HCT116 (cell line): ENCODE results near the gene LYVE1. TPM values are rescaled to one million over a fixed set of nuclear protein-coding genes. Genes with fewer than 3 reads are reported as not detected.
"Not testable (repeated sequence)": the region's sequence is repeated elsewhere in the genome, so short reads cannot be mapped to it uniquely, and the experiment has no call there.

Experiments used
- ATAC-seq: fragments of 200-7000 bp; cut with Tn5 transposase; 2 replicates; pipeline ENCODE4 v1.9.1; 2020; ENCODE audit warnings: mild to moderate bottlenecking, moderate library complexity
- BruUV-seq: library from RNA; stranded (reverse); fragments of 400-500 nt; replicated peaks from 2 replicates; lab custom pipeline; 2021; lab: Mats Ljungman, UMichigan
- CTCF ChIA-PET: fragments of 300-600 bp; sonication (Branson Sonifier 250); formaldehyde crosslinking; loops from one replicate; lab custom pipeline; 2021; ENCODE audit warnings: antibody characterized with exemption; lab: Charles Lee
- POLR2A ChIA-PET: fragments of 300-600, 350-600 bp; sonication (Branson Sonifier 250); formaldehyde crosslinking; loops from one replicate; lab custom pipeline; 2021; ENCODE audit warnings: antibody characterized with exemption; lab: Charles Lee
- RAD21 ChIA-PET, 2 experiments: fragments of 300-600 bp; sonication (Branson Sonifier 250); formaldehyde crosslinking; loops; one replicate each; lab custom pipeline; 2023; ENCODE audit warnings: low total read pairs in 2 of 2; ENCODE audit not compliant: uncharacterized antibody in 2 of 2, unreplicated experiment in 2 of 2, low non-redundant PET in 1 of 2; lab: Charles Lee
- DNase-seq: peaks from one replicate; pipeline ENCODE4 v3.0.0-alpha.2; 2010; ENCODE audit warnings: low read depth, low spot score
- H2AFZ ChIP-seq: fragments of 200-600 bp; shearing (Covaris generic), sonication (generic); 2 replicates; pipeline ENCODE4 v1.6.1; 2017; ENCODE audit warnings: low read depth, mixed run types, mixed read lengths, antibody characterized with exemption, low read length; ENCODE audit not compliant: poor library complexity, severe bottlenecking
- H3K27ac ChIP-seq: 2 replicates; pipeline ENCODE4 v1.5.1; 2012; ENCODE audit warnings: low read depth, low read length
- H3K27me3 ChIP-seq: fragments of 200-600 bp; sonication (generic); 2 replicates; pipeline ENCODE4 v1.6.1; 2016; ENCODE audit warnings: mixed run types, low read length, mixed read lengths; ENCODE audit not compliant: insufficient read depth
- H3K36me3 ChIP-seq, 2 experiments: fragments of 200-500 bp in 1 of 2; fragments of 200-600 bp in 1 of 2; sonication (Bioruptor generic) in 1 of 2; sonication (generic) in 1 of 2; 2 replicates each; pipeline versions ENCODE4 v1.5.1 to v1.6.1; 2014 to 2016; ENCODE audit warnings: low read length in 2 of 2, inconsistent platforms in 1 of 2, mixed read lengths in 1 of 2, mixed run types in 1 of 2; ENCODE audit not compliant: insufficient read depth in 2 of 2, control insufficient read depth in 1 of 2
- H3K4me1 ChIP-seq, 2 experiments: fragments of 200-600 bp in 1 of 2; sonication (generic) in 1 of 2; 2 replicates each; pipeline versions ENCODE4 v1.5.1 to v1.6.1; 2012 to 2017; ENCODE audit warnings: low read length in 2 of 2, inconsistent platforms in 1 of 2, mild to moderate bottlenecking in 1 of 2, mixed read lengths in 1 of 2, mixed run types in 1 of 2, moderate library complexity in 1 of 2; ENCODE audit not compliant: insufficient read depth in 2 of 2, control insufficient read depth in 1 of 2
- H3K4me2 ChIP-seq: fragments of 200-600 bp; sonication (generic); 2 replicates; pipeline ENCODE4 v1.6.1; 2017; ENCODE audit warnings: mixed run types, low read length, mixed read lengths
- H3K4me3 ChIP-seq, 2 experiments: fragments of 200-600 bp in 1 of 2; sonication (generic) in 1 of 2; replicated peaks in 1 of 2; 2 replicates each; pipeline ENCODE4 v1.5.1; 2011 to 2016; ENCODE audit warnings: low read length in 2 of 2, control low read depth in 1 of 2, low read depth in 1 of 2, mild to moderate bottlenecking in 1 of 2, mixed read lengths in 1 of 2, mixed run types in 1 of 2
- H3K79me2 ChIP-seq: fragments of 200-600 bp; sonication (generic); 2 replicates; pipeline ENCODE4 v1.6.1; 2017; ENCODE audit warnings: mild to moderate bottlenecking, mixed run types, low read length, moderate library complexity, mixed read lengths; ENCODE audit not compliant: insufficient read depth
- H3K9ac ChIP-seq: fragments of 200-600 bp; sonication (generic); 2 replicates; pipeline ENCODE4 v1.6.1; 2016; ENCODE audit warnings: low read length, mixed read lengths
- H3K9me2 ChIP-seq: fragments of 200-600 bp; sonication (generic), shearing (Covaris generic); 2 replicates; pipeline ENCODE4 v1.6.1; 2017; ENCODE audit warnings: mixed run types, mild to moderate bottlenecking, moderate library complexity; ENCODE audit not compliant: insufficient read depth
- H3K9me3 ChIP-seq, 2 experiments: fragments of 200-500 bp in 1 of 2; fragments of 200-600 bp in 1 of 2; sonication (Bioruptor generic) in 1 of 2; sonication (generic) in 1 of 2; 2 replicates each; pipeline ENCODE4 v1.6.1; 2014 to 2017; ENCODE audit warnings: low read length in 2 of 2, mixed read lengths in 2 of 2, inconsistent platforms in 1 of 2, low read depth in 1 of 2, mild to moderate bottlenecking in 1 of 2, mixed run types in 1 of 2, moderate library complexity in 1 of 2; ENCODE audit not compliant: control insufficient read depth in 1 of 2, insufficient read depth in 1 of 2
- H4K20me1 ChIP-seq: fragments of 200-600 bp; sonication (generic), shearing (Covaris generic); 2 replicates; pipeline ENCODE4 v1.6.1; 2017; ENCODE audit warnings: mixed run types, mild to moderate bottlenecking, moderate library complexity; ENCODE audit not compliant: insufficient read depth
- ATF3 ChIP-seq: IDR thresholded peaks from 2 replicates; pipeline ENCODE4 v1.6.1; 2012
- CBX3 ChIP-seq: IDR thresholded peaks from 2 replicates; pipeline ENCODE4 v1.6.1; 2012; ENCODE audit warnings: low read depth
- CTCF ChIP-seq, 3 experiments: fragments of 200-600 bp in 1 of 3; sonication (generic) in 1 of 3; IDR thresholded peaks in 2 of 3; conservative IDR thresholded peaks in 1 of 3; 2 replicates each; pipeline ENCODE4 v1.5.1; 2012 to 2017; ENCODE audit warnings: low read depth in 2 of 3, low read length in 2 of 3, antibody characterized with exemption in 1 of 3, borderline replicate concordance in 1 of 3, control low read depth in 1 of 3, mild to moderate bottlenecking in 1 of 3, mixed read lengths in 1 of 3, mixed run types in 1 of 3, moderate library complexity in 1 of 3; ENCODE audit not compliant: insufficient read depth in 1 of 3
- EGR1 ChIP-seq: IDR thresholded peaks from 2 replicates; pipeline ENCODE4 v1.6.1; 2012; ENCODE audit warnings: low read depth
- EZH2 ChIP-seq: fragments of 200-600 bp; sonication (generic); IDR thresholded peaks from 2 replicates; pipeline ENCODE4 v1.6.1; 2017; ENCODE audit warnings: antibody characterized with exemption, mixed run types
- EZH2phosphoT487 ChIP-seq: fragments of 200-600 bp; IDR thresholded peaks from 2 replicates; pipeline ENCODE4 v1.6.1; 2018; ENCODE audit warnings: antibody characterized with exemption, borderline replicate concordance
- FOSL1 ChIP-seq: IDR thresholded peaks from 2 replicates; pipeline ENCODE4 v1.6.1; 2012; ENCODE audit warnings: low read depth
- POLR2AphosphoS5 ChIP-seq: IDR thresholded peaks from 2 replicates; pipeline ENCODE4 v1.6.1; 2011; ENCODE audit warnings: mild to moderate bottlenecking, low read depth, low read length, moderate library complexity
- RAD21 ChIP-seq: IDR thresholded peaks from 2 replicates; pipeline ENCODE4 v1.6.1; 2012; ENCODE audit warnings: low read depth, mild to moderate bottlenecking
- TCF7L2 ChIP-seq: IDR thresholded peaks from 2 replicates; pipeline ENCODE4 v1.7.0; 2011; ENCODE audit warnings: borderline replicate concordance, inconsistent platforms; ENCODE audit not compliant: insufficient read depth, insufficient read length; ENCODE audit errors: extremely low read depth
- ZBTB33 ChIP-seq: IDR thresholded peaks from 2 replicates; pipeline ENCODE4 v1.6.1; 2011; ENCODE audit warnings: mild to moderate bottlenecking, low read length, moderate library complexity; ENCODE audit not compliant: insufficient replicate concordance; ENCODE audit errors: extremely low read depth
- ZFX ChIP-seq: fragments of 450-650 bp; IDR thresholded peaks from 2 replicates; pipeline ENCODE4 v1.6.1; 2017
- ZNF274 ChIP-seq: fragments of 200-500 bp; sonication (Bioruptor generic); IDR thresholded peaks from 2 replicates; pipeline ENCODE4 v1.6.1; 2014; ENCODE audit warnings: mild to moderate bottlenecking, low read depth, low read length, inconsistent platforms
- intact Hi-C: fragments of 100-400 bp; cut with micrococcal nuclease; formaldehyde crosslinking; loops from 2 replicates; pipeline ENCODE4 v1.10.0; 2022
- total RNA-seq: library from RNA; stranded (reverse); gene quantifications from one replicate; pipeline ENCODE4 v1.2.1, GENCODE V29; 2021; ENCODE audit not compliant: unreplicated experiment
- TF ChIP-seq, protein P1 (sequence below): IDR thresholded peaks from 2 replicates; pipeline ENCODE4 v1.6.1; 2012

The LYVE1 gene
- total RNA-seq, 1 experiment from 2014 or later = 0.34 TPM

DNA sequence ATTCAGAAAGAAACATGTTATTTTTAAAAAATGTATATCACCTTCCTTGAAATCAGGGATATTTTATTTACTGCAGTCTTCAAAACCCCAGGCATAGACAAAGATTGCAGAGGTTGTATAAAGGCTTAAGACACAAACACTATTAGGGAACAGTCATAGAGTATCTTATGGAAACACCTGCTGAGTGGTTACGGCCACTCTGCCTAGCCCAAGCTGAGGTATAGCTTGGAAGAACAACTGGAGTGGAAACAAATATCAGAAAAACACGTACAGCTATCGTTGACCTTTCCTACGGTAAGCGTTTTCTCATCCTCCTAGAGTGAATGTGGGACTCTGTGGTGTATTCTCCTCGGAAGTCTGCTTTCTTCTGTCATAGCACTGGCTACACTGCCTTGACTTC is 30.4 kb upstream of the LYVE1 start (continued):
- TF ChIP-seq CBX3 (no peak), FOSL1 (no peak), ZNF274 (no peak)

DNA sequence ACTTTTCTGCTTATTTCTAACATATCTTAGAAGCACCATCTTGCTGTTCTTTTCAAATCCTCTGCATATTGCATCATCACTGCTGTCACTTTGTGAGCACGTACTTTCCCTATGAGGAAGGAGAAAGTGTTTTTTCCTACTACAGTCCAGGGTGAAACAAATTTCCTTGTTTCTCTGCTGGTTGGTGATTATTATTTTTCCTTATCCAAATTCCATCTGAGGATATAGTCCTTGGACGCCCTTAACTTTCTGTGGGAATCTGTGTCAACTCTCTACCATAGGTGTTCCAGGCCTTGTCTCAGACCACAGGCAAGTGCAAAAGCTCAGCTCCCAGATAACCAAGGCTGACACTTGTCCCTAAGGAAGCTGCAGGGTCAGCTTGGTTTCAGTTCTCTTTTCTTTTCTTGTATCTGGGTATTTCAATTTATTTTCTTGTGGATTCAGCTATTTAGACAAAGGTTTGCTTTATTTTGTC is 29.4 kb upstream of the LYVE1 start:
- BruUV-seq = no TSS peak
- TF ChIP-seq TCF7L2 (no peak), RAD21 (no peak), ZNF274 (no peak), FOSL1 (no peak), EZH2phosphoT487 (no peak), CBX3 (no peak), ZBTB33 (no peak), EZH2 (no peak), ZFX (no peak), ATF3 (no peak; the same call in 1 of the 2 replicates), CTCF (IDR thresholded peaks at IDR 0.05 in 2 of 3, conservative IDR thresholded peaks at IDR 0.05 in 1 of 3; ENCODE audit: borderline replicate concordance in 1 of 3, insufficient read depth in 1 of 3, low read depth in 2 of 3, low read length in 2 of 3) (no peak), EGR1 (no peak), POLR2AphosphoS5 (no peak)
- TF ChIP-seq, protein P1, sequence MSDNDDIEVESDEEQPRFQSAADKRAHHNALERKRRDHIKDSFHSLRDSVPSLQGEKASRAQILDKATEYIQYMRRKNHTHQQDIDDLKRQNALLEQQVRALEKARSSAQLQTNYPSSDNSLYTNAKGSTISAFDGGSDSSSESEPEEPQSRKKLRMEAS = no peak
- TF ChIP-seq, all 23 proteins: peak for 0
- ChIA-PET POLR2A (no interaction called here), CTCF (no interaction called here), RAD21 (no interaction called here)
- H3K9ac ChIP-seq = no peak overlapping the region
- no peaks in the 10 kb centered on the region for H3K9me3 ChIP-seq
- H3K27ac ChIP-seq = no peak overlapping the region
- H2AFZ ChIP-seq = no peak overlapping the region
- no peaks in the 10 kb centered on the region for H3K9me2 ChIP-seq
- no peaks in the 10 kb centered on the region for H3K27me3 ChIP-seq
- no peak overlapping the region for H3K4me2 ChIP-seq
- no peaks in the 10 kb centered on the region for H3K79me2 ChIP-seq
- no peaks in the 10 kb centered on the region for H4K20me1 ChIP-seq
- no peak for ATAC-seq
- DNase-seq = no peak
- H3K4me3 ChIP-seq = no peak overlapping the region
- no peaks in the 10 kb centered on the region for H3K36me3 ChIP-seq
- peaks cover 0 to 30% of the 10 kb centered on the region in 2 experiments; a peak in 2 of 4 replicates for H3K4me1 ChIP-seq
- intact Hi-C loops = no loop called here

DNA sequence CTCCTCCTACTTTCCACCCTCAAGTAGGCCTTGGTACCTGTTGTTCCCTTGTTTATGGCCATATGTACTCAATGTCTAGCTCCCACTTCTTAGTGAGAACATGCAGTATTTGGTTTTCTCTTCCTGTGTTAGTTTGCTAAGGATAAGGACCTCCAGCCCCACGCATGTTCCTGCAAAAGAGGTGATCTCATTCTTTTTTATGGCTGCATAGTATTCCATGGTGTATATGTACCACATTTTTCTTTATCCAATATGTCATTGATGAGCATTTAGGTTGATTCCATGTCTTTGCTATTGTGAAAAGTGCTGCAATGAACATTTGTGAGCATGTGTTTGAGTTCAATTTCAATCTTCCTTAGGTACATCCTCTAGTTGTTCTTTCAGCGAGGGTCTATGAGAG is 27.4 kb upstream of the LYVE1 start:
- H3K27me3 ChIP-seq, H3K36me3 ChIP-seq, H3K27ac ChIP-seq, ATAC-seq, intact Hi-C loops, POLR2A ChIA-PET, H2AFZ ChIP-seq, H4K20me1 ChIP-seq, H3K4me3 ChIP-seq, H3K4me2 ChIP-seq, H3K9ac ChIP-seq, RAD21 ChIA-PET, H3K79me2 ChIP-seq, DNase-seq, H3K9me2 ChIP-seq, H3K9me3 ChIP-seq, BruUV-seq: not testable (repeated sequence)
- CTCF ChIA-PET = interaction anchor here (1.6 kb wide), 1 partner anchor 55 kb away, joined by 4 read pairs; the partner anchor contains the start of gene RNF141
- H3K4me1 ChIP-seq = peaks cover 0 to 37% of the 10 kb centered on the region in 2 experiments; a peak in 2 of 4 replicates
